CD14-positive monocyte (primary cell): ENCODE results near the gene NAA25. TPM values are rescaled to one million over a fixed set of nuclear protein-coding genes. Genes with fewer than 3 reads are reported as not detected.

ENCODE experiments used
- DNase-seq, 3 donors: peaks; one replicate each; pipeline ENCODE4 v3.0.0-alpha.2; 2011 to 2022
- H2AFZ ChIP-seq: 2 replicates; pipeline ENCODE4 v1.6.0; 2012; ENCODE audit warnings: mild to moderate bottlenecking, low read depth, low read length, inconsistent platforms; ENCODE audit not compliant: insufficient read depth, poor library complexity, severe bottlenecking
- H3K27ac ChIP-seq, 2 donors: 1 replicate in 1 of 2; 2 replicates in 1 of 2; pipeline ENCODE4 v1.5.1; 2012 to 2013; ENCODE audit warnings: low read length in 2 of 2, control low read depth in 1 of 2, inconsistent platforms in 1 of 2, low read depth in 1 of 2, mild to moderate bottlenecking in 1 of 2
- H3K27me3 ChIP-seq, 2 donors: one replicate each; pipeline versions ENCODE4 v1.6.0 to v1.6.1; 2011 to 2013; ENCODE audit warnings: low read length in 2 of 2; ENCODE audit not compliant: control insufficient read depth in 2 of 2, insufficient read depth in 2 of 2
- H3K36me3 ChIP-seq, 2 donors: replicated peaks in 1 of 2; 1 replicate in 1 of 2; 2 replicates in 1 of 2; pipeline versions ENCODE4 v1.5.1 to v1.6.1; 2012 to 2013; ENCODE audit warnings: low read length in 2 of 2, control low read depth in 1 of 2, inconsistent platforms in 1 of 2, mild to moderate bottlenecking in 1 of 2; ENCODE audit not compliant: insufficient read depth in 2 of 2, control insufficient read depth in 1 of 2
- H3K4me1 ChIP-seq, 2 donors: 1 replicate in 1 of 2; 2 replicates in 1 of 2; pipeline versions ENCODE4 v1.5.1 to v1.6.1; 2012 to 2013; ENCODE audit warnings: low read length in 2 of 2, control low read depth in 1 of 2, inconsistent platforms in 1 of 2, mild to moderate bottlenecking in 1 of 2, moderate library complexity in 1 of 2; ENCODE audit not compliant: insufficient read depth in 2 of 2, control insufficient read depth in 1 of 2
- H3K4me2 ChIP-seq: replicated peaks from 2 replicates; pipeline ENCODE3; 2012; ENCODE audit warnings: low read length, moderate library complexity, mild to moderate bottlenecking; ENCODE audit not compliant: poor library complexity, severe bottlenecking; ENCODE audit errors: extremely low read depth
- H3K4me3 ChIP-seq, 3 experiments: fragments of 200-600 bp in 1 of 3; sonication (generic) in 1 of 3; replicated peaks in 1 of 3; 1 replicate in 2 of 3; 2 replicates in 1 of 3; pipeline ENCODE4 v1.5.1; 2011 to 2013; ENCODE audit warnings: low read length in 3 of 3, mild to moderate bottlenecking in 3 of 3, control low read depth in 2 of 3, low read depth in 2 of 3, inconsistent platforms in 1 of 3, moderate library complexity in 1 of 3
- H3K79me2 ChIP-seq: 2 replicates; pipeline ENCODE4 v1.6.0; 2012; ENCODE audit warnings: mild to moderate bottlenecking, control low read depth, inconsistent platforms, low read length, moderate library complexity; ENCODE audit not compliant: insufficient read depth
- H3K9ac ChIP-seq: 2 replicates; pipeline ENCODE4 v1.6.0; 2017; ENCODE audit warnings: low read length, mild to moderate bottlenecking; ENCODE audit not compliant: insufficient read depth, poor library complexity, severe bottlenecking
- H3K9me3 ChIP-seq, 2 donors: replicated peaks in 1 of 2; 1 replicate in 1 of 2; 2 replicates in 1 of 2; pipeline versions ENCODE4 v1.5.1 to v1.6.1; 2012 to 2013; ENCODE audit warnings: low read length in 2 of 2, control low read depth in 1 of 2; ENCODE audit not compliant: control insufficient read depth in 1 of 2, insufficient read depth in 1 of 2
- H4K20me1 ChIP-seq: 2 replicates; pipeline ENCODE4 v1.6.0; 2012; ENCODE audit warnings: mild to moderate bottlenecking, low read length, control low read depth, moderate library complexity; ENCODE audit not compliant: insufficient read depth
- H3K27ac Mint-ChIP-seq, 7 donors: one replicate each; pipeline ENCODE4 v1.8.0; 2020; ENCODE audit warnings: mild to moderate bottlenecking in 7 of 7, mixed read lengths in 7 of 7, moderate library complexity in 6 of 7, inconsistent platforms in 2 of 7
- H3K27me3 Mint-ChIP-seq, 3 donors: one replicate each; pipeline ENCODE4 v1.8.0; 2021 to 2022; ENCODE audit warnings: low read depth in 3 of 3, mild to moderate bottlenecking in 3 of 3, mixed read lengths in 3 of 3, moderate library complexity in 3 of 3, inconsistent platforms in 1 of 3
- H3K36me3 Mint-ChIP-seq, 2 donors: one replicate each; pipeline ENCODE4 v1.8.0; 2020; ENCODE audit warnings: mixed read lengths in 2 of 2, inconsistent platforms in 1 of 2, mild to moderate bottlenecking in 1 of 2
- H3K4me1 Mint-ChIP-seq: one replicate; pipeline ENCODE4 v1.8.0; 2020; ENCODE audit warnings: mild to moderate bottlenecking, mixed read lengths
- H3K4me3 Mint-ChIP-seq, 2 donors: one replicate each; pipeline ENCODE4 v1.8.0; 2020; ENCODE audit warnings: mild to moderate bottlenecking in 2 of 2, mixed read lengths in 2 of 2, moderate library complexity in 1 of 2
- H3K9me3 Mint-ChIP-seq, 7 donors: one replicate each; pipeline ENCODE4 v1.8.0; 2020 to 2022; ENCODE audit warnings: mixed read lengths in 7 of 7, mild to moderate bottlenecking in 6 of 7, moderate library complexity in 6 of 7, inconsistent platforms in 2 of 7
- CTCF ChIP-seq: fragments of 200-600 bp; IDR thresholded peaks from one replicate; pipeline ENCODE4 v1.8.0; 2022; ENCODE audit warnings: antibody characterized with exemption, mild to moderate bottlenecking
- WGBS: methylation state at CpG from one replicate; pipeline ENCODE4 v1.1.5; 2013; ENCODE audit warnings: missing lambda C conversion rate; ENCODE audit not compliant: insufficient coverage; 5-methylcytosine and 5-hydroxymethylcytosine counted together
- intact Hi-C, 2 donors: fragments of 100-400 bp; cut with micrococcal nuclease; formaldehyde crosslinking; loops; one replicate each; pipeline versions ENCODE4 v1.15.0 to v1.15.1; 2023
- polyA plus RNA-seq, 3 donors: library from polyadenylated mRNA; depleted of rRNA in 1 of 3; unstranded in 2 of 3; stranded (reverse) in 1 of 3; fragments of 300-500 nt in 2 of 3; fragments of >200 nt in 1 of 3; fragmentation: Illumina TruSeq in 2 of 3; gene quantifications; 1 replicate in 2 of 3; 2 replicates in 1 of 3; pipeline ENCODE4 v1.2.3, GENCODE V29; 2012 to 2021

NAA25 gene
- polyA plus RNA-seq, 3 donors: 4.3 to 7.9 (median 7.3) TPM

DNA sequence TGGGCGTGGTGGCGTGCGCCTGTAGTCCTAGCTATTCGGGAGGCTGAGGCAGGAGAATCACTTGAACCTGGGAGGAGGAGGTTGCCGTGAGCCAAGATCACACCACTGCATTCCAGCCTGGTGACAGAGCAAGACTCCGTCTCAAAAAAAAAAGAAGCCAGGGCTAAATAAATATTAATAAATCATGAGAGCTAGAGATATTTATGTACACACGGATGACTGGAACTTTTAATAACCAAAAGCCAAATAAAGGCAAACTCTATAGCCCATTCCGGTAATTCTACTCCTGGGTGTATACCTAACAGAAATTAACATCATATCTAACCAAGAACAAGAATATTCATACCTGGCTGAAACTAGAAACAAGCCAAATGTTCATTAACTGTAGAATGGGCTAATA, 9.1 kb upstream of the NAA25 start:
- Histone ChIP-seq H4K20me1 (no peaks in the 10 kb centered on the region), H2AFZ (no peak overlapping the region), H3K4me2 (no peak overlapping the region), H3K36me3 (no peaks in the 10 kb centered on the region), H3K9ac (no peak overlapping the region), H3K9me3 (no peaks in the 10 kb centered on the region), H3K27ac (peak overlapping the region in 1 of 2 donors; percentile 32), H3K79me2 (no peaks in the 10 kb centered on the region), H3K4me3 (no peak overlapping the region), H3K27me3 (no peaks in the 10 kb centered on the region), H3K4me1 (peaks cover 32 to 45% of the 10 kb centered on the region in 2 donors)
- H3K4me3 Mint-ChIP-seq: no peak overlapping the region
- peak overlapping the region in 6 of 7 donors; percentile 16 to 97 (median 90) for H3K27ac Mint-ChIP-seq
- peaks cover 39% of the 10 kb centered on the region for H3K4me1 Mint-ChIP-seq
- H3K36me3 Mint-ChIP-seq: no peaks in the 10 kb centered on the region
- H3K9me3 Mint-ChIP-seq: peaks cover 0 to 2% (median 0%) of the 10 kb centered on the region in 7 donors
- 100% methylated on average over 4 of the region's 8 CpGs for WGBS
- no peak for DNase-seq
- TF ChIP-seq CTCF: no peak
- intact Hi-C loops: loop anchor here in 1 of 2 donors (10.0 kb wide), 1 partner anchor 103 kb away; the partner anchor contains the start of genes ERP29 and TMEM116
- peaks cover 0 to 3% (median 0%) of the 10 kb centered on the region in 3 donors for H3K27me3 Mint-ChIP-seq

- peak overlapping the region; percentile 80 to 86 for H3K27ac ChIP-seq
- peak; percentile 55 to 77 (median 73) for DNase-seq
- Mint-ChIP-seq H3K36me3 (no peaks in the 10 kb centered on the region), H3K27me3 (peaks cover 0 to 3% (median 0%) of the 10 kb centered on the region in 3 donors), H3K4me1 (peaks cover 42% of the 10 kb centered on the region), H3K9me3 (peaks cover 0 to 3% (median 0%) of the 10 kb centered on the region in 7 donors), H3K4me3 (peak overlapping the region; percentile 58 to 89), H3K27ac (peak overlapping the region; percentile 87 to 97 (median 93))
- 0% methylated on average over 1 of the region's 7 CpGs for WGBS
- H3K9me3 ChIP-seq: no peaks in the 10 kb centered on the region
- no peak for TF ChIP-seq CTCF
- H3K9ac ChIP-seq: peak overlapping the region; percentile 51
- intact Hi-C loops: loop anchor here in 1 of 2 donors (10.0 kb wide), 1 partner anchor 102 kb away; the partner anchor contains the start of genes ERP29 and TMEM116
- peaks cover 32 to 45% of the 10 kb centered on the region in 2 donors for H3K4me1 ChIP-seq
- H3K36me3 ChIP-seq: no peaks in the 10 kb centered on the region
- H4K20me1 ChIP-seq: no peaks in the 10 kb centered on the region
- H3K4me3 ChIP-seq: peak overlapping the region in 2 of 3 experiments; percentile 16 to 63
- H3K79me2 ChIP-seq: no peaks in the 10 kb centered on the region
- H3K4me2 ChIP-seq: peak overlapping the region; percentile 77
- no peaks in the 10 kb centered on the region for H3K27me3 ChIP-seq
- H2AFZ ChIP-seq: peak overlapping the region; percentile 85
Observed at GRCh38 chr12:112116232-112117060, 7.9 kb upstream of the NAA25 start.
